Peyer's patch (tissue), 4 donors: ENCODE data around the gene IFT43.

Experiments used
- POLR2A ChIP-seq, 2 donors: fragments of 450-650 bp; IDR thresholded peaks; one replicate each; pipeline ENCODE4 v1.5.1; 2017; ENCODE audit warnings: antibody characterized with exemption in 2 of 2, mild to moderate bottlenecking in 2 of 2, moderate library complexity in 2 of 2
- TF ChIP-seq, protein P1 (sequence below), 6 experiments: fragments of 450-650 bp in 4 of 6; fragments of 200-600 bp in 2 of 6; sonication (generic) in 1 of 6; IDR thresholded peaks; one replicate each; pipeline ENCODE4 v1.5.1; 2017 to 2019; ENCODE audit warnings: antibody characterized with exemption in 6 of 6, mild to moderate bottlenecking in 3 of 6, moderate library complexity in 1 of 6

GRCh38 chr14:76098047-76098446 is 112.5 kb downstream of the IFT43 start:
- TF ChIP-seq, protein P1, sequence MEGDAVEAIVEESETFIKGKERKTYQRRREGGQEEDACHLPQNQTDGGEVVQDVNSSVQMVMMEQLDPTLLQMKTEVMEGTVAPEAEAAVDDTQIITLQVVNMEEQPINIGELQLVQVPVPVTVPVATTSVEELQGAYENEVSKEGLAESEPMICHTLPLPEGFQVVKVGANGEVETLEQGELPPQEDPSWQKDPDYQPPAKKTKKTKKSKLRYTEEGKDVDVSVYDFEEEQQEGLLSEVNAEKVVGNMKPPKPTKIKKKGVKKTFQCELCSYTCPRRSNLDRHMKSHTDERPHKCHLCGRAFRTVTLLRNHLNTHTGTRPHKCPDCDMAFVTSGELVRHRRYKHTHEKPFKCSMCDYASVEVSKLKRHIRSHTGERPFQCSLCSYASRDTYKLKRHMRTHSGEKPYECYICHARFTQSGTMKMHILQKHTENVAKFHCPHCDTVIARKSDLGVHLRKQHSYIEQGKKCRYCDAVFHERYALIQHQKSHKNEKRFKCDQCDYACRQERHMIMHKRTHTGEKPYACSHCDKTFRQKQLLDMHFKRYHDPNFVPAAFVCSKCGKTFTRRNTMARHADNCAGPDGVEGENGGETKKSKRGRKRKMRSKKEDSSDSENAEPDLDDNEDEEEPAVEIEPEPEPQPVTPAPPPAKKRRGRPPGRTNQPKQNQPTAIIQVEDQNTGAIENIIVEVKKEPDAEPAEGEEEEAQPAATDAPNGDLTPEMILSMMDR (IDR thresholded peaks at IDR 0.05): no peak
- no peak for TF ChIP-seq POLR2A (IDR thresholded peaks at IDR 0.05)
